Caco-2 (cell line): Measurements from ENCODE around the gene TRAPPC4. TPM values are rescaled to one million over a fixed set of nuclear protein-coding genes. Genes with fewer than 3 reads are reported as not detected.

Experiments used
- microRNA-seq: library from miRNA; unstranded; fragments of <30 nt; microRNA quantifications from one replicate; pipeline ENCODE4 v1.2.0, GENCODE V29; 2022
- total RNA-seq: library from RNA; stranded (reverse); gene quantifications from 2 replicates; pipeline ENCODE4 v1.2.3, GENCODE V29; 2022

Gene TRAPPC4
- total RNA-seq, 1 experiment from 2014 or later = 118 TPM

Small RNAs within 50 kb of the gene (microRNA-seq; reads per million reads assigned to microRNA genes)
- gene MIR3656 = not detected

Other genes starting within 250 kb of the TRAPPC4 start
- gene DDX6, start 227.6 kb upstream of the TRAPPC4 start, total RNA-seq = 131 and 135 TPM in 2 replicates
- not detected in 2 replicates for gene CXCR5, start 134.9 kb upstream of the TRAPPC4 start, total RNA-seq
- 186 and 203 TPM in 2 replicates for gene BCL9L, start 92.8 kb upstream of the TRAPPC4 start, total RNA-seq
- 1.8 and 3.5 TPM in 2 replicates for gene UPK2, start 62.5 kb upstream of the TRAPPC4 start, total RNA-seq
- gene FOXR1, start 47.0 kb upstream of the TRAPPC4 start, total RNA-seq = not detected in 2 replicates
- gene CENATAC, start 20.6 kb upstream of the TRAPPC4 start, total RNA-seq = 185 and 194 TPM in 2 replicates
- 1,811 and 1,967 TPM in 2 replicates for gene RPS25, start 423 bp upstream of the TRAPPC4 start, total RNA-seq
- gene SLC37A4, start 12.1 kb downstream of the TRAPPC4 start, total RNA-seq = 97.8 and 108 TPM in 2 replicates
- 306 and 366 TPM in 2 replicates for gene HYOU1, start 38.4 kb downstream of the TRAPPC4 start, total RNA-seq
- gene VPS11, start 49.1 kb downstream of the TRAPPC4 start, total RNA-seq = 43.2 and 47.7 TPM in 2 replicates
- 94.9 and 95.7 TPM in 2 replicates for gene HMBS, start 66.1 kb downstream of the TRAPPC4 start, total RNA-seq
- 117 and 119 TPM in 2 replicates for gene DPAGT1, start 83.1 kb downstream of the TRAPPC4 start, total RNA-seq
- 14.7 and 15.4 TPM in 2 replicates for gene C2CD2L, start 88.6 kb downstream of the TRAPPC4 start, total RNA-seq
- 61.6 and 65.2 TPM in 2 replicates for gene HINFP, start 102.8 kb downstream of the TRAPPC4 start, total RNA-seq
- gene ABCG4, start 130.3 kb downstream of the TRAPPC4 start, total RNA-seq = 0.18 TPM in 1 of 2 replicates, not detected in the other
- 7.2 and 8.0 TPM in 2 replicates for gene NLRX1, start 150.0 kb downstream of the TRAPPC4 start, total RNA-seq
- 9.6 and 10.0 TPM in 2 replicates for gene NHERF4, start 166.7 kb downstream of the TRAPPC4 start, total RNA-seq
- 52.7 and 53.5 TPM in 2 replicates for gene CBL, start 187.6 kb downstream of the TRAPPC4 start, total RNA-seq